GM12878 (cell line): ENCODE data around the gene KRT6C. TPM values are rescaled to one million over a fixed set of nuclear protein-coding genes. Genes with fewer than 3 reads are reported as not detected.

ENCODE experiments used
- ATAC-seq: fragments of 200-7000 bp; cut with Tn5 transposase; 3 replicates; pipeline ENCODE4 v1.9.1; 2020; ENCODE audit warnings: mild to moderate bottlenecking, moderate library complexity
- Bru-seq: library from RNA; stranded (reverse); fragments of 400-500 nt; gene quantifications from one replicate; lab custom pipeline; 2021; lab: Mats Ljungman, UMichigan
- BruChase-seq, 2 experiments: library from RNA; stranded (reverse); fragments of 400-500 nt; gene quantifications; one replicate each; lab custom pipeline; 2021; lab: Mats Ljungman, UMichigan
- BruUV-seq: library from RNA; stranded (reverse); fragments of 400-500 nt; replicated peaks from 2 replicates; lab custom pipeline; 2021; lab: Mats Ljungman, UMichigan
- CTCF ChIA-PET: fragments of 300-600 bp; sonication (Branson Sonifier 250); formaldehyde crosslinking; extraction: SDS; loops from one replicate; lab custom pipeline; 2021; ENCODE audit warnings: inconsistent platforms; lab: Yijun Ruan, JAX
- POLR2A ChIA-PET: fragments of 350-600 bp; formaldehyde crosslinking; extraction: SDS; loops from one replicate; lab custom pipeline; 2021; ENCODE audit warnings: inconsistent platforms; lab: Charles Lee
- RAD21 ChIA-PET: fragments of 300-600 bp; sonication (Branson Sonifier 250); formaldehyde crosslinking; loops from one replicate; lab custom pipeline; 2023; ENCODE audit warnings: antibody characterized with exemption; ENCODE audit not compliant: unreplicated experiment; lab: Charles Lee
- SMC1A ChIA-PET: fragments of 300-600 bp; sonication (Branson Sonifier 250); formaldehyde crosslinking; loops from one replicate; lab custom pipeline; 2023; ENCODE audit not compliant: unreplicated experiment, uncharacterized antibody; lab: Charles Lee
- DNase-seq: peaks from one replicate; pipeline ENCODE4 v3.0.0-alpha.2; 2011; ENCODE audit warnings: low read depth, low spot score
- FAIRE-seq: peaks from 3 replicates; lab custom pipeline; 2011; peaks lifted over from hg19 to GRCh38; lab: Jason Lieb, UNC
- H2AFZ ChIP-seq: 2 replicates; pipeline ENCODE4 v1.6.0; 2011; ENCODE audit warnings: low read depth, low read length, control low read depth; ENCODE audit not compliant: control insufficient read depth
- H3K27ac ChIP-seq: 2 replicates; pipeline ENCODE4 v1.5.1; 2011; ENCODE audit warnings: control low read depth; ENCODE audit not compliant: control insufficient read depth, insufficient read depth
- H3K27me3 ChIP-seq, 2 experiments: replicated peaks in 1 of 2; 2 replicates each; pipeline versions ENCODE4 v1.6.0 to v1.6.1; 2011; ENCODE audit warnings: low read length in 1 of 2; ENCODE audit not compliant: control insufficient read depth in 2 of 2, insufficient read depth in 2 of 2
- H3K36me3 ChIP-seq, 2 experiments: 2 replicates each; pipeline ENCODE4 v1.5.1; 2011; ENCODE audit warnings: low read length in 1 of 2; ENCODE audit not compliant: control insufficient read depth in 2 of 2, insufficient read depth in 2 of 2
- H3K4me1 ChIP-seq: 2 replicates; pipeline ENCODE4 v1.6.1; 2011; ENCODE audit warnings: mild to moderate bottlenecking, low read length, moderate library complexity, mixed read lengths; ENCODE audit not compliant: control insufficient read depth, insufficient read depth
- H3K4me2 ChIP-seq: 2 replicates; pipeline ENCODE4 v1.6.0; 2011; ENCODE audit warnings: control low read depth; ENCODE audit not compliant: control insufficient read depth, insufficient read depth
- H3K4me3 ChIP-seq: fragments of 200-600 bp; sonication (generic); 2 replicates; pipeline ENCODE4 v1.5.1; 2016
- H3K79me2 ChIP-seq: 2 replicates; pipeline ENCODE4 v1.6.0; 2011; ENCODE audit warnings: low read length; ENCODE audit not compliant: control insufficient read depth, insufficient read depth
- H3K9ac ChIP-seq: 2 replicates; pipeline ENCODE4 v1.8.0; 2011; ENCODE audit warnings: low read length, control low read depth, mixed read lengths; ENCODE audit not compliant: control insufficient read depth, insufficient read depth
- H3K9me3 ChIP-seq: replicated peaks from 3 replicates; pipeline ENCODE4 v1.5.1; 2011; ENCODE audit warnings: mild to moderate bottlenecking, low read length; ENCODE audit not compliant: control insufficient read depth, insufficient read depth
- H4K20me1 ChIP-seq: 2 replicates; pipeline ENCODE4 v1.6.0; 2011; ENCODE audit not compliant: control insufficient read depth, insufficient read depth
- whole genome bisulfite sequencing: methylation state at CpG from one replicate; pipeline ENCODE4 v1.1.6; 2016; ENCODE audit warnings: low lambda C conversion rate; ENCODE audit not compliant: insufficient replicate concordance, insufficient coverage; ENCODE audit errors: missing lambda C conversion rate; 5-methylcytosine and 5-hydroxymethylcytosine counted together
- in situ Hi-C: fragments of 300-500 bp; cut with MboI; formaldehyde crosslinking; loops from 9 replicates; pipeline ENCODE4 v1.14.3; 2018; ENCODE audit warnings: mixed read lengths
- intact Hi-C: fragments of 100-400 bp; cut with micrococcal nuclease; formaldehyde crosslinking; loops from one replicate; pipeline ENCODE4 v1.14.2; 2022; ENCODE audit not compliant: unreplicated experiment
- long read RNA-seq, 2 experiments: library from polyadenylated mRNA; unstranded; transcript quantifications; one replicate each; pipeline ENCODE4 v2.0.0, GENCODE V29; 2019 to 2020
- polyA minus RNA-seq, 3 experiments: library from RNA; depleted of rRNA, polyadenylated mRNA; stranded (reverse); fragments of >200 nt; gene quantifications; 2 replicates each; pipeline ENCODE4 v1.2.3, GENCODE V29; 2011
- polyA plus RNA-seq, 11 experiments: library from polyadenylated mRNA; depleted of rRNA in 4 of 11; unstranded in 6 of 11; stranded (reverse) in 5 of 11; fragments of >200 nt; fragmentation: Nextera tagmentation in 4 of 11; fragmentation: Illumina TruSeq in 1 of 11; extraction: Ambion mirVana in 4 of 11; extraction: Trizol in 1 of 11; gene quantifications; 1 replicate in 1 of 11; 2 replicates in 10 of 11; pipeline versions ENCODE4 v1.2.1 to v1.2.3, GENCODE V29; 2011 to 2016; ENCODE audit warnings: inconsistent platforms in 2 of 11, missing spikeins in 2 of 11, low read depth in 1 of 11
- total RNA-seq, 4 experiments: library from RNA; depleted of rRNA in 3 of 4; stranded (reverse); fragments of >200 nt in 3 of 4; fragmentation: Illumina TruSeq in 1 of 4; extraction: Trizol in 1 of 4; gene quantifications; 2 replicates each; pipeline versions ENCODE4 v1.2.1 to v1.2.3, GENCODE V29; 2013 to 2021
- TF ChIP-seq, protein P1 (sequence below): fragments of 450-650 bp; IDR thresholded peaks from 2 replicates; pipeline ENCODE4 v1.6.1; 2016; ENCODE audit warnings: mild to moderate bottlenecking

KRT6C gene
- not detected in 2 replicates for total RNA-seq (2013; cell fraction: nucleolus; rRNA removed)
- not detected in 2 replicates for total RNA-seq (2014; rRNA removed)
- not detected in 2 replicates for total RNA-seq (2014; rRNA removed; fragmentation: Illumina TruSeq; extraction: Trizol)
- total RNA-seq (2021): not detected in 2 replicates
- not detected for polyA plus RNA-seq (2011; ENCODE audit: low read depth)
- not detected in 2 replicates for polyA plus RNA-seq (2011; rRNA removed)
- polyA plus RNA-seq (2011; cell fraction: cytosol; rRNA removed): not detected in 2 replicates
- not detected in 2 replicates for polyA plus RNA-seq (2011; cell fraction: nucleus; rRNA removed)
- not detected in 2 replicates for polyA plus RNA-seq (2012)
- polyA plus RNA-seq (2014; fragmentation: Illumina TruSeq; extraction: Trizol): not detected in 2 replicates
- not detected for polyA plus RNA-seq (2014; fragmentation: Nextera tagmentation; extraction: Ambion mirVana)
- polyA plus RNA-seq (2014; rRNA removed): not detected in 2 replicates
- polyA plus RNA-seq (2016; fragmentation: Nextera tagmentation; extraction: Ambion mirVana): not detected
- polyA minus RNA-seq (2011; rRNA and poly(A)+ RNA removed): not detected in 2 replicates
- not detected in 2 replicates for polyA minus RNA-seq (2011; cell fraction: cytosol; rRNA and poly(A)+ RNA removed)
- not detected in 2 replicates for polyA minus RNA-seq (2011; cell fraction: nucleus; rRNA and poly(A)+ RNA removed)
- not detected for Bru-seq, nascent RNA
- BruChase-seq, experiment 1, labeled RNA remaining after a 6-hour chase: not detected
- not detected for BruChase-seq, experiment 2, labeled RNA remaining after a 2-hour chase
- long read RNA-seq, experiment 1: 0 reads
- long read RNA-seq, experiment 2: 0 reads

DNA sequence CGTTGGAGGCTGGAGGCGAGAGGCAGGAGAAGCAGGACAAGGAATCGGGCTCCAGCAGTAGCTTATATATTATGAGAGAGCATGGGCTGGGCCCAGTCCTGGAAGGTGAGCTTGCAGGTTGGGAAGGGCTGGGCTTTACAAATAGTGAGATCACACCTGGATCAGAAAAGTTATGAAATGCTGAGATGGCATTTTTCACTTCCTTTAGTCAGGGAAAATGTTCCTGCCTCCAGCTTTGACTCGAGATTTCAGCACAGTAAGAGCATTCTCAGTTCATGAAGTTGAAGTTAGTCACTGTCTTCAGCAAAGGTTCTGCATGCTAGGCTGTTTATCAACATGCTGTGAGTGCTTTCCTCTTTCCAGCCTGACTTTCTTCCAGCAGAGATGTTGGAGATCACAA, at the start of gene KRT6C:
TSS of gene KRT6C (minus strand) at position 38 of the 400 bp plus-strand sequence. CDS start 68 bp downstream, outside the sequence.
- no TSS peak for BruUV-seq
- TF ChIP-seq, protein P1, sequence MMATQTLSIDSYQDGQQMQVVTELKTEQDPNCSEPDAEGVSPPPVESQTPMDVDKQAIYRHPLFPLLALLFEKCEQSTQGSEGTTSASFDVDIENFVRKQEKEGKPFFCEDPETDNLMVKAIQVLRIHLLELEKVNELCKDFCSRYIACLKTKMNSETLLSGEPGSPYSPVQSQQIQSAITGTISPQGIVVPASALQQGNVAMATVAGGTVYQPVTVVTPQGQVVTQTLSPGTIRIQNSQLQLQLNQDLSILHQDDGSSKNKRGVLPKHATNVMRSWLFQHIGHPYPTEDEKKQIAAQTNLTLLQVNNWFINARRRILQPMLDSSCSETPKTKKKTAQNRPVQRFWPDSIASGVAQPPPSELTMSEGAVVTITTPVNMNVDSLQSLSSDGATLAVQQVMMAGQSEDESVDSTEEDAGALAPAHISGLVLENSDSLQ: no peak
- no peaks in the 10 kb centered on the region for H3K4me1 ChIP-seq
- H4K20me1 ChIP-seq: no peaks in the 10 kb centered on the region
- in situ Hi-C loops: no loop called here
- H3K27me3 ChIP-seq: no peaks in the 10 kb centered on the region; a peak in 1 of 4 replicates
- WGBS: 32% methylated on average over 4 of the region's 4 CpGs
- H3K9me3 ChIP-seq: no peaks in the 10 kb centered on the region
- CTCF ChIA-PET: no interaction called here
- H3K27ac ChIP-seq: no peak within 1 kb of the TSS
- POLR2A ChIA-PET: no interaction called here
- FAIRE-seq (no peak), ATAC-seq (no peak), DNase-seq (no peak)
- no peaks in the 10 kb centered on the region for H3K36me3 ChIP-seq
- RAD21 ChIA-PET: no interaction called here
- H3K9ac ChIP-seq: no peak within 1 kb of the TSS
- SMC1A ChIA-PET: no interaction called here
- no peak within 1 kb of the TSS for H3K4me3 ChIP-seq
- H2AFZ ChIP-seq: no peak within 1 kb of the TSS
- intact Hi-C loops: no loop called here
- no peak within 1 kb of the TSS for H3K4me2 ChIP-seq
- no peaks in the 10 kb centered on the region for H3K79me2 ChIP-seq
